Choroid plexus epithelial cell (primary cell): Measurements from ENCODE around the gene NRDE2.

ENCODE experiments used
- DNase-seq: peaks from one replicate; pipeline ENCODE4 v3.0.0-alpha.2; 2010; ENCODE audit warnings: low read depth
- H3K4me3 ChIP-seq: 2 replicates; pipeline ENCODE4 v1.5.1; 2011; ENCODE audit warnings: low read depth, mild to moderate bottlenecking, control low read depth, low read length, moderate library complexity
- TF ChIP-seq, protein P1 (sequence below): conservative IDR thresholded peaks from 2 replicates; pipeline ENCODE4 v1.5.1; 2011; ENCODE audit warnings: low read depth, mild to moderate bottlenecking, control low read depth, inconsistent platforms, low read length, moderate library complexity

The NRDE2 gene

GRCh38 chr14:90290337-90291011, 41.3 kb downstream of the NRDE2 start:
- no peak for DNase-seq
- TF ChIP-seq, protein P1, sequence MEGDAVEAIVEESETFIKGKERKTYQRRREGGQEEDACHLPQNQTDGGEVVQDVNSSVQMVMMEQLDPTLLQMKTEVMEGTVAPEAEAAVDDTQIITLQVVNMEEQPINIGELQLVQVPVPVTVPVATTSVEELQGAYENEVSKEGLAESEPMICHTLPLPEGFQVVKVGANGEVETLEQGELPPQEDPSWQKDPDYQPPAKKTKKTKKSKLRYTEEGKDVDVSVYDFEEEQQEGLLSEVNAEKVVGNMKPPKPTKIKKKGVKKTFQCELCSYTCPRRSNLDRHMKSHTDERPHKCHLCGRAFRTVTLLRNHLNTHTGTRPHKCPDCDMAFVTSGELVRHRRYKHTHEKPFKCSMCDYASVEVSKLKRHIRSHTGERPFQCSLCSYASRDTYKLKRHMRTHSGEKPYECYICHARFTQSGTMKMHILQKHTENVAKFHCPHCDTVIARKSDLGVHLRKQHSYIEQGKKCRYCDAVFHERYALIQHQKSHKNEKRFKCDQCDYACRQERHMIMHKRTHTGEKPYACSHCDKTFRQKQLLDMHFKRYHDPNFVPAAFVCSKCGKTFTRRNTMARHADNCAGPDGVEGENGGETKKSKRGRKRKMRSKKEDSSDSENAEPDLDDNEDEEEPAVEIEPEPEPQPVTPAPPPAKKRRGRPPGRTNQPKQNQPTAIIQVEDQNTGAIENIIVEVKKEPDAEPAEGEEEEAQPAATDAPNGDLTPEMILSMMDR = no peak
- no peak overlapping the region for H3K4me3 ChIP-seq

DNA sequence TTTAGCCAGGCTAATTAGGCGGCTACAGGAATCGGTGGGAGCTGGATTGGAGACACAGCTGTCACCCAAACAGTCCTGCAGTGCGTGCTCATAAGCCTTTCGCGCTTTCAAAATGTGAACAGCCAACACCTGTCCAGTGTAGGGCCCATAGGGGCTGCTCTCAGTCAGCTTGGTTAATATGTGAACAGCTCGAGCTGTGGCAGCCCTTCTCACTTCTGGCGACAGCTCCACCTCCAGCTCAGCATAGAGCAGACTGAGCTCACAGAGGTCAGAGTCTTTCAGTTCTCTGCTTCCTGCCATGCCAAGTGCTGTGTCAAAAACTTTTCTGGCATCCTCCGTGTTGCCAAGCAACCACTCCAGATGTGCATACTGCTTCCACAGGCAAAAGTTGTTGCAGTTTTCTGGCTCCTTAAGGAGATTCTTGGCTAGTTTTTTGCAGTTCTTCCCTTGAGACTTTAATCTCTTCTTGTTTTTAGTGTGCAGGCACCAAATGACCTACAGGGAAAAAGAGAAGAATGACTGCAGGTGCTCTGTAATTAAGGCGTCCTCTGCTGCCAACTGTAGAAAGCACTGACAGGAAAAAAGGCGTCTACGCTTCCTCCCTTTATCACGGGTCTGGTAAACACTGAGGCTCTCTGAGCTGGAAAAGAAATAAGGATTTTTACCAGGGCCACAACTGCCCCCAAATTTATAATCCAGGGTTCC, 42.9 kb downstream of the NRDE2 start:
- TF ChIP-seq, protein P1 = no peak
- peak; percentile 49 for DNase-seq
- H3K4me3 ChIP-seq = no peak overlapping the region

DNA sequence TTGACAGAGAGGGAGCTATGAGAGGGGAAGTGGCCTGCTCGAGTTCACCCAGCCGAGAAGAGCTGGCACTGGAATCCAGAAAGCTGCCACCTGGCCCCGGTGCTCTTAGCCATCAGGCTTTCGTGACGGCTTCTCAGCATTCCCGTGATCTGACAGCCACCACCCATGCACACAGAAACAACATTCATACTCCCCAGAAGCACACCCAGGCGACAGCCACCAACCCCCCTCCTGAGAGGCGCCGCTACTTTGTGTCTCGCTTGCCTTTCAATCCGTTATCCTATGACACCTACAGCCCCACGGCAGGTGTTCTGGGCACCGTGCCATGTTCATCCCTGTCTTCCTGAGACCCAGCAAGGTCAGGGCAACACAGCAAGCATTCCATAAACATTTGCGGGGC, 44.0 kb downstream of the NRDE2 start:
- no peak overlapping the region for H3K4me3 ChIP-seq
- DNase-seq = no peak
- TF ChIP-seq, protein P1 = no peak

DNA sequence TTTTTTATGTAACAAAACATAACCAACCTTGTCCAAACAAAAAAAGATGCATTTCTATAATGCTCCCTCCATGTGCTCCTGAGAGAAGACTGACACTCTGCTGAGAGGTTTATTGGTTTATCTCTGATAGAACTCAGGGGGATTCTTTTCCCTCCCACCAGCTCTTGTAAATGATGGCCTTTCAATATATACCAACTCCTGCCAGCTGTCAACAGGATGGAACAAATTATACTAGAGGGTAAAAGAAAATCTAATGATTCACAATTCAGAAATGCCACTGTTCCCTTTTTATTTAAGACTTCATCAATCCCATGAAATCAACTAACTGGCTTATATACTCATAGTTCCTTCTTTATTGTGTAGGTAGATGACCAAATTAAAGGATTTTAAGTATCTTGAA, 50.0 kb downstream of the NRDE2 start:
- DNase-seq = no peak
- TF ChIP-seq, protein P1 = no peak
- H3K4me3 ChIP-seq = no peak overlapping the region

GRCh38 chr14:90281261-90281660, 50.5 kb downstream of the NRDE2 start:
- TF ChIP-seq, protein P1 = no peak
- peak; percentile 68 for DNase-seq
- H3K4me3 ChIP-seq = no peak overlapping the region

- no peak overlapping the region for H3K4me3 ChIP-seq
- no peak for DNase-seq
- TF ChIP-seq, protein P1 = no peak
Measured at GRCh38 chr14:90280096-90280495, 51.6 kb downstream of the NRDE2 start.
